NOMO-1 treated with dmso at 0.1 percent for 144 hours (cell line): ENCODE measurements around the gene NME5.
A peak's percentile ranks its signal among the peaks of the same experiment; 100 is the strongest.

ENCODE experiments used
- DNase-seq: peaks from one replicate; lab custom pipeline; 2025; ENCODE audit not compliant: unreplicated experiment; lab: John Stamatoyannopoulos, UW

NME5 gene

GRCh38 chr5:138139781-138140090 lies 508 bp upstream of the NME5 start:
- DNase-seq = peak; percentile 43

- no peak for DNase-seq
Observed at GRCh38 chr5:138132543-138132942, 6.7 kb downstream of the NME5 start.

- no peak for DNase-seq
Observed at GRCh38 chr5:138129347-138129746, 9.9 kb downstream of the NME5 start.

- no peak for DNase-seq
Observed at GRCh38 chr5:138128334-138128733, 10.9 kb downstream of the NME5 start.

GRCh38 chr5:138115254-138115653 lies 24.0 kb downstream of the NME5 start:
- no peak for DNase-seq

GRCh38 chr5:138111937-138112336 lies 27.3 kb downstream of the NME5 start:
- no peak for DNase-seq

- DNase-seq = no peak
Observed at GRCh38 chr5:138111181-138111580, 28.0 kb downstream of the NME5 start.

GRCh38 chr5:138110266-138110963 lies 28.8 kb downstream of the NME5 start:
- no peak for DNase-seq

GRCh38 chr5:138109463-138110265 lies 29.6 kb downstream of the NME5 start:
- DNase-seq = no peak

GRCh38 chr5:138107213-138107612 lies 32.0 kb downstream of the NME5 start:
- no peak for DNase-seq

- no peak for DNase-seq
Observed at GRCh38 chr5:138105709-138106108, 33.5 kb downstream of the NME5 start.

GRCh38 chr5:138103319-138103637 lies 36.0 kb downstream of the NME5 start:
- no peak for DNase-seq

- peak; percentile 73 for DNase-seq
Observed at GRCh38 chr5:138102454-138103318, 36.5 kb downstream of the NME5 start.

GRCh38 chr5:138096997-138097828 lies 42.0 kb downstream of the NME5 start:
- DNase-seq = no peak

- no peak for DNase-seq
Observed at GRCh38 chr5:138096363-138096762, 42.9 kb downstream of the NME5 start.

- no peak for DNase-seq
Observed at GRCh38 chr5:138095100-138095907, 43.9 kb downstream of the NME5 start.

GRCh38 chr5:138093036-138093435 lies 46.2 kb downstream of the NME5 start:
- DNase-seq = no peak

GRCh38 chr5:138092301-138092700 lies 46.9 kb downstream of the NME5 start:
- no peak for DNase-seq

GRCh38 chr5:138091685-138092084 lies 47.5 kb downstream of the NME5 start:
- DNase-seq = no peak

GRCh38 chr5:138083702-138084101 lies 55.5 kb downstream of the NME5 start, which contains the start of gene WNT8A:
TSS of gene WNT8A (plus strand) at chr5:138084033. CDS start at chr5:138084128, 95 bp downstream.
- DNase-seq = no peak
